GM12864 (cell line): ENCODE data around the gene FMO5.
"Not testable (repeated sequence)": the region's sequence is repeated elsewhere in the genome, so short reads cannot be mapped to it uniquely, and the experiment has no call there.

ENCODE experiments used
- DNase-seq: peaks from one replicate; pipeline ENCODE4 v3.0.0-alpha.2; 2011; ENCODE audit warnings: low read depth
- H3K4me3 ChIP-seq: 2 replicates; pipeline ENCODE4 v1.5.1; 2011; ENCODE audit warnings: mild to moderate bottlenecking, low read depth, low read length, control low read depth
- TF ChIP-seq, protein P1 (sequence below): IDR thresholded peaks from 2 replicates; pipeline ENCODE4 v1.5.1; 2011; ENCODE audit warnings: low read depth, mild to moderate bottlenecking, moderate library complexity, low read length, control low read depth, inconsistent platforms; ENCODE audit errors: missing control alignments

Gene FMO5

DNA sequence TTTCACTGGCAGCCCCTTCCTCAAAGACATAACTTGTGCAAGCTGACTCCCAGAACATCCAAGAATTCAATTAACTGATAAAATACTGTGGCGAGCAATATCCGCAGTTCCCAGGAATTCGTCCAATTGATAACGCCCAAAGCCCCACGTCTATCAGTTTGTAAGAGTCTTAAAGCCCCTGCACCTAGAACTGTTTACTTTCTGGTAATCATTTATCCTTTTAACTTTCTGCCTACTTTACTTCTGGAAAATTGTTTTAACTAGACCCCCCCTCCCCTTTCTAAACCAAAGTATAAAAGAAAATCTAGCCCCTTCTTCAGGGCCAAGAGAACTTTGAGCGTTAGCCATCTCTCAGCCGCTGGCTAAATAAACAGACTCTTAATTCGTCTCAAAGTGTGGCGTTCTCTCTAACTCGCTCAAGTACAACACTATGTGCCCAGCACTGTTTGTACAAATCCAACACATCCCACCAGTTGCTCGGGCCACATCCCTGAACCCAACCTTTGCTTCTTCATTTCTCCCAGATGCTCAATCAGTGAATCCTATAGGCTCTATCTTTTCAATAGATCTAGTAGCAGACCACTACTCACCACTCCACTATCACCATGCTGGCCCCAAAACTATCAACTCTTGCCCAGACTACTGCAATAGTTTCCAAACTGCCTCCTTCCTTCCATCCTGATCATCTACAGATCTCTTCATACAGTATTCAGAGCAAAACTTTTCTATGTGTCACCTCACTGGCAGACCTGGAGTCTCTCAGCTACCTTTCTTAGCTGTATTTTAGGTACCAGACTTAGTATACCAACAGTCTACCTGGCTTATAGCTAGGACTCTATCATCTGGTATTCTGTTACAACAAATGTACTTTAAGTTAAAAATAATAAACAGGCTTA lies 14.0 kb upstream of the FMO5 start:
- H3K4me3 ChIP-seq = no peak overlapping the region
- TF ChIP-seq, protein P1, sequence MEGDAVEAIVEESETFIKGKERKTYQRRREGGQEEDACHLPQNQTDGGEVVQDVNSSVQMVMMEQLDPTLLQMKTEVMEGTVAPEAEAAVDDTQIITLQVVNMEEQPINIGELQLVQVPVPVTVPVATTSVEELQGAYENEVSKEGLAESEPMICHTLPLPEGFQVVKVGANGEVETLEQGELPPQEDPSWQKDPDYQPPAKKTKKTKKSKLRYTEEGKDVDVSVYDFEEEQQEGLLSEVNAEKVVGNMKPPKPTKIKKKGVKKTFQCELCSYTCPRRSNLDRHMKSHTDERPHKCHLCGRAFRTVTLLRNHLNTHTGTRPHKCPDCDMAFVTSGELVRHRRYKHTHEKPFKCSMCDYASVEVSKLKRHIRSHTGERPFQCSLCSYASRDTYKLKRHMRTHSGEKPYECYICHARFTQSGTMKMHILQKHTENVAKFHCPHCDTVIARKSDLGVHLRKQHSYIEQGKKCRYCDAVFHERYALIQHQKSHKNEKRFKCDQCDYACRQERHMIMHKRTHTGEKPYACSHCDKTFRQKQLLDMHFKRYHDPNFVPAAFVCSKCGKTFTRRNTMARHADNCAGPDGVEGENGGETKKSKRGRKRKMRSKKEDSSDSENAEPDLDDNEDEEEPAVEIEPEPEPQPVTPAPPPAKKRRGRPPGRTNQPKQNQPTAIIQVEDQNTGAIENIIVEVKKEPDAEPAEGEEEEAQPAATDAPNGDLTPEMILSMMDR = no peak
- DNase-seq = no peak

DNA sequence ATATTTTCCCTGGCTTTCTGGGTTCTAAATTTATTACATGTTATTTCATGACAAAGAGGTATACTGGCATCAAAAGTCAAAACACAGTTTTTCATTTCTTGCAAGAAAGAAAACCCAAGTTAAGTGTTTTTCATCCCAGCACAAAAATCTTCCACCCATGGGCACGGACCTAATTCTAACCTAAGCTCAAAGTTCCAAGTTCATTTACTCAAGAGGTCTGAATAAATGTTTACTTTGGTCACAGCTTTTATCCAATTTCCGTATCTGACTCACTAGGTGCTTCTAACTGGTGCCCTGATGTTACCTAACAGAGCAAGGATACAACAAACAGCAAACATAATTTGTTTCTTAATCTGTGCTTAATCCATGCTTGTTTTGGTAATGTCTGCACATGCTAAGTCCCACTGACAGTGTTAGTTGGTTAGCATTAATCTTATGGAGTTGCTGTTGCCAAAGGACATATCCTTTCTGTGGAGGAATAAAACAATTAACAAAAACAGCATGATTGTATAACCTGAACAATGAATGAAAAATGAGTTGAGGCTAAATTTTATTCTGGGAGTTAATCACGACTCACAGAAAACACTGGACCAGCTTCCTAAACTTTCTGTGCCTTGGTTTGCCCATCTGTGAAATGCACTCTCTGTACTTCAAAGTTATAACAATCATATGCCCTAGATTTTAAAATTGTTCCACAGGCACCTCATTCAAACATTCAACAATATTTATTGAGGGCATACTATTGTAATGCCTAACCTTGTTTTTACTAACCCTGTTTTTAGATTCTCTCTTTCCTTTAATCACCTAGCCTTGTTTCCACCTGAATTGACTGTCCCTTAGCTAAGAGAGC lies 13.1 kb upstream of the FMO5 start:
- DNase-seq = no peak
- no peak overlapping the region for H3K4me3 ChIP-seq
- TF ChIP-seq, protein P1 = no peak

DNA sequence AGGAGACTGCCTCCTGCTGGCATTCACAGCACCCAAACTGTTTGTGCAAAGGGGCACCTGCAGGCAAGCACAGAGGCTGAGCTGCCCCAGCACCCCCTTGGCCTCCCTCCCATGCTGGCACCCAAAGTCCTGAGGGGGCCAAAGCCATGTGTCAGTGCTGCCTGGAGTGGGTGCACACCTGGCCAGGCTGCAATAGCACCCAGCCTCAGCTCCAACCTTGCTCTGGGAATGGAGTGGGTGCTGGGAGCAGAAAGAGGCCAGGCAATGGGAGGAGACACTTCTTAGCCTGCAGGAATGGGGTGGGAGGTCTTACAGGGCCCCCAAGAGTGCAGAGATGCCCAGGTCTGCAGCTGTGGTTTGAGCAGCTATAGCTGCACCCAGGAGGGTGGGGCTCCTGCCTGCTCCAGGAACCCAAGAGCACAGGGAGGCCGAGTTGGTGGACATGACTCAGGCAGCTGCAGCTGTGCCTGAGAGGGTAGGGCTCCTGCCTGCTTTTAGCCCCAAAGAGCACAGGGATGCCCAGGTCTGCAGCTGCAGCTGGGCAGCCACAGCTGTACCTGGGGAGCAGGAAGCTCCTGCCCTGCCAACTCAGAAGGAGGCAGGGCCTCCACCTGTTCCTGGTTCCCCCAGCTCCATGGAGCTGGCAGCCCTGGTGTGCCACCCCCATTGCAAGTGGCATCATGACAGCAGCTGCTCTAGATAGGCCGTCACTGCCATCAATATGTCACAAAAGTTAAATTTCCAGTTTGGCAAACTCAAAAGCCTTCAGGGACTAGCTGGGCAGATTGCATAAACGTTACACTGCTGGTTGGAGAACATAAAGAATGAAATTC lies 12.0 kb upstream of the FMO5 start:
- no peak for DNase-seq
- TF ChIP-seq, protein P1 = no peak
- no peak overlapping the region for H3K4me3 ChIP-seq

DNA sequence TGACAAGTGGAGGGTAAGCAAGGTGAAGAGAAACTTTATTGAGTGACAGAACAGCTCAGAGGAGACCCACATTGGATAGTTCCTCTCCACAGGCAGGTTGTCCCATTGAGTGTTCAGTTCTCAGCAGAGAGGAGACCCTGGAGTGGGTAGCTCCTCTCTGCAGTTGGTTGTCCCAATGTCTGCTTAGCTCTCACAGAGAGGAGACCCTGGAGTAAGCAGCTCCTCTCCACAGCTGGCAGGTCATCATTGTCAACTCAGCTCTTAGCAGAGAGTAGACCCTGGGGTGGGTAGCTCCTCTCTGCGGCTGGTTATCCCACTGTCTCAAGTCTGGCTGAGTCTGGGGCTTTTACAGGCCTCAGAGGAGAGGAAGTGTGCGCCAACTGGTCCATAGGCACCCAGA lies 11.3 kb upstream of the FMO5 start:
- DNase-seq = no peak
- TF ChIP-seq, protein P1 = no peak
- H3K4me3 ChIP-seq = no peak overlapping the region

DNA sequence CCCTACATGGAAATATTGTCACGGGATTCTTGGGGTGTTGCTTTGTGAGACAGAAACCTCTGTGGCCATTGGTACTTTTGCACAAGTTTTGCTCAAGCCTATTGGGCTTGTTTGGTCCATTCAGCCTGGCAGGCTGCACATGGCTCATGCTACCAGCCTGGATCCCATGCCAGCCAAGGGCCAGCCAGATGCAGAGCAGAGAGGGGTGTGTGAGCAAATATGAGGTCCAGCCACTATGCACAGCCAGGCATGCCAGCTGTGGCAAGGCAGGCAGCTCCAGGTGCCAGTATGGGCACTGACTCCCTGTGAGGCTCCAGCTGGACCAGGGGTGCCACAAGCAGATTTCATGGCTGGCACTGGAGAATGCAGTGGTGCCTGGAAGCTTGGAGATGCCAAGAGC lies 10.7 kb upstream of the FMO5 start:
- no peak overlapping the region for H3K4me3 ChIP-seq
- no peak for DNase-seq
- TF ChIP-seq, protein P1 = no peak

DNA sequence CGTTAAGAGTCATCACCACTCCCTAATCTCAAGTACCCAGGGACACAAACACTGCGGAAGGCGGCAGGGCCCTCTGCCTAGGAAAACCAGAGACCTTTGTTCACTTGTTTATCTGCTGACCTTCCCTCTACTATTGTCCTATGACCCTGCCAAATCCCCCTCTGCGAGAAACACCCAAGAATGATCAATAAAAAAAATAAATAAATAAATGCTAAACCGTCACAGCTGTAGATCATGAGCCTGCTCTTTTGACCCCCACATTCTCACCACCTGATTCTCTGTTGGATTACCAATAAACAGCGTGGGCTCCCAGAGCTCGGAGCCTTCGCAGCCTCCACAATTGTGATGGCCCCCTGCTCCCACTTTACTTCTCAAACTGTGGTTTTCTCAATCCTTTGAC lies 8.8 kb upstream of the FMO5 start:
- DNase-seq, H3K4me3 ChIP-seq: not testable (repeated sequence)

DNA sequence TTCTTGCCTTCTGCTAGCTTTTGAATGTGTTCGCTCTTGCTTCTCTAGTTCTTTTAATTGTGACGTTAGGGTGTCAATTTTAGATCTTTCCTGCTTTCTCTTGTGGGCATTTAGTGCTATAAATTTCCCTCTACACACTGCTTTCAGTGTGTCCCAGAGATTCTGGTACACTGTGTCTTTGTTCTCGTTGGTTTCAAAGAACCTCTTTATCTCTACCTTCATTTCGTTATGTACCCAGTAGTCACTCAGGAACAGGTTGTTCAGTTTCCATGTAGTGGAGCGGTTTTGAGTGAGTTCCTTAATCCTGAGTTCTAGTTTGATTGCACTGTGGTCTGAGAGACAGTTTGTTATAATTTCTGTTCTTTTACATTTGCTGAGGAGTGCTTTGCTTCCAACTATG lies 5.9 kb upstream of the FMO5 start:
- H3K4me3 ChIP-seq, DNase-seq: not testable (repeated sequence)
